Measurements from ENCODE around the gene IGSF21. TPM values are rescaled to one million over a fixed set of nuclear protein-coding genes. Genes with fewer than 3 reads are reported as not detected.
"Not testable (repeated sequence)": the region's sequence is repeated elsewhere in the genome, so short reads cannot be mapped to it uniquely, and the experiment has no call there.

IGSF21 gene
- total and polyA plus RNA-seq, 4 donors: 0.95 to 10.1 (median 3.8) TPM

GRCh38 chr1:18414872-18415447 is 307.4 kb downstream of the IGSF21 start:
- 87 to 88% methylated on average over 2 of the region's 2 CpGs for WGBS, 2 donors
- intact Hi-C loops (cut with DNase I): no loop called here
- H3K27me3 ChIP-seq (ENCODE audit: control insufficient read depth in 1 of 2, insufficient read depth in 2 of 2, low read length in 1 of 2): no peaks in the 10 kb centered on the region
- H3K9me3 ChIP-seq (ENCODE audit: control insufficient read depth, low read length): peaks cover 24% of the 10 kb centered on the region
- no peak overlapping the region for H3K4me3 ChIP-seq (ENCODE audit: low read length in 2 of 2)
- no peaks in the 10 kb centered on the region for H3K36me3 ChIP-seq (ENCODE audit: control insufficient read depth in 1 of 2, insufficient read depth in 2 of 2, low read length in 1 of 2)
- H3K27ac ChIP-seq (ENCODE audit: low read depth in 1 of 2, low read length in 2 of 2): no peak overlapping the region
- DNase-seq: no peak
- ATAC-seq (ENCODE audit: low FRiP score): no peak
- H3K4me1 ChIP-seq (ENCODE audit: control insufficient read depth in 1 of 2, insufficient read depth in 2 of 2, low read length in 2 of 2): no peaks in the 10 kb centered on the region

- no peak for DNase-seq
- H3K27me3 ChIP-seq (ENCODE audit: control insufficient read depth in 1 of 2, insufficient read depth in 2 of 2, low read length in 1 of 2): no peaks in the 10 kb centered on the region
- no peaks in the 10 kb centered on the region for H3K36me3 ChIP-seq (ENCODE audit: control insufficient read depth in 1 of 2, insufficient read depth in 2 of 2, low read length in 1 of 2)
- H3K9me3 ChIP-seq (ENCODE audit: control insufficient read depth, low read length): peaks cover 24% of the 10 kb centered on the region
- no peak for ATAC-seq (ENCODE audit: low FRiP score)
- no peak overlapping the region for H3K27ac ChIP-seq (ENCODE audit: low read depth in 1 of 2, low read length in 2 of 2)
- no peaks in the 10 kb centered on the region for H3K4me1 ChIP-seq (ENCODE audit: control insufficient read depth in 1 of 2, insufficient read depth in 2 of 2, low read length in 2 of 2)
- intact Hi-C loops (cut with DNase I): no loop called here
- 69 to 78% methylated on average over 2 of the region's 2 CpGs for WGBS, 2 donors
- H3K4me3 ChIP-seq (ENCODE audit: low read length in 2 of 2): no peak overlapping the region
These were observed 307.9 kb downstream of the IGSF21 start for GRCh38 chr1:18415448-18416027.

- DNase-seq; H3K36me3 ChIP-seq (ENCODE audit: control insufficient read depth in 1 of 2, insufficient read depth in 2 of 2, low read length in 1 of 2); H3K27me3 ChIP-seq (ENCODE audit: control insufficient read depth in 1 of 2, insufficient read depth in 2 of 2, low read length in 1 of 2); H3K4me3 ChIP-seq (ENCODE audit: low read length in 2 of 2); intact Hi-C loops (cut with DNase I); H3K27ac ChIP-seq (ENCODE audit: low read depth in 1 of 2, low read length in 2 of 2); H3K4me1 ChIP-seq (ENCODE audit: control insufficient read depth in 1 of 2, insufficient read depth in 2 of 2, low read length in 2 of 2); ATAC-seq (ENCODE audit: low FRiP score): not testable (repeated sequence)
- 84 to 88% methylated on average over 5 of the region's 5 CpGs for WGBS, 2 donors
- peaks cover 22% of the 10 kb centered on the region for H3K9me3 ChIP-seq (ENCODE audit: control insufficient read depth, low read length)
These were observed 308.5 kb downstream of the IGSF21 start for GRCh38 chr1:18416126-18416525.

- no peak for DNase-seq
- H3K4me1 ChIP-seq (ENCODE audit: control insufficient read depth in 1 of 2, insufficient read depth in 2 of 2, low read length in 2 of 2): no peaks in the 10 kb centered on the region
- no peak overlapping the region for H3K27ac ChIP-seq (ENCODE audit: low read depth in 1 of 2, low read length in 2 of 2)
- H3K27me3 ChIP-seq (ENCODE audit: control insufficient read depth in 1 of 2, insufficient read depth in 2 of 2, low read length in 1 of 2): no peaks in the 10 kb centered on the region
- peaks cover 10% of the 10 kb centered on the region for H3K9me3 ChIP-seq (ENCODE audit: control insufficient read depth, low read length)
- intact Hi-C loops (cut with DNase I): no loop called here
- WGBS, 2 donors: 61 to 66% methylated on average over 3 of the region's 3 CpGs
- no peak overlapping the region for H3K4me3 ChIP-seq (ENCODE audit: low read length in 2 of 2)
- no peaks in the 10 kb centered on the region for H3K36me3 ChIP-seq (ENCODE audit: control insufficient read depth in 1 of 2, insufficient read depth in 2 of 2, low read length in 1 of 2)
- ATAC-seq (ENCODE audit: low FRiP score): no peak
These were observed 310.0 kb downstream of the IGSF21 start for GRCh38 chr1:18417316-18418269.

- no peaks in the 10 kb centered on the region for H3K27me3 ChIP-seq (ENCODE audit: control insufficient read depth in 1 of 2, insufficient read depth in 2 of 2, low read length in 1 of 2)
- DNase-seq (no peak), ATAC-seq (ENCODE audit: low FRiP score) (no peak)
- intact Hi-C loops (cut with DNase I): no loop called here
- no peak overlapping the region for H3K4me3 ChIP-seq (ENCODE audit: low read length in 2 of 2)
- WGBS, 2 donors: 66 to 68% methylated on average over 6 of the region's 6 CpGs
- peaks cover 8% of the 10 kb centered on the region for H3K9me3 ChIP-seq (ENCODE audit: control insufficient read depth, low read length)
- H3K4me1 ChIP-seq (ENCODE audit: control insufficient read depth in 1 of 2, insufficient read depth in 2 of 2, low read length in 2 of 2): no peaks in the 10 kb centered on the region
- no peak overlapping the region for H3K27ac ChIP-seq (ENCODE audit: low read depth in 1 of 2, low read length in 2 of 2)
- H3K36me3 ChIP-seq (ENCODE audit: control insufficient read depth in 1 of 2, insufficient read depth in 2 of 2, low read length in 1 of 2): no peaks in the 10 kb centered on the region
These were observed 311.7 kb downstream of the IGSF21 start for GRCh38 chr1:18419113-18419844.

- WGBS, 2 donors: 75 to 84% methylated on average over 5 of the region's 5 CpGs
- no peaks in the 10 kb centered on the region for H3K4me1 ChIP-seq (ENCODE audit: control insufficient read depth in 1 of 2, insufficient read depth in 2 of 2, low read length in 2 of 2)
- H3K27me3 ChIP-seq (ENCODE audit: control insufficient read depth in 1 of 2, insufficient read depth in 2 of 2, low read length in 1 of 2): no peaks in the 10 kb centered on the region
- peaks cover 6% of the 10 kb centered on the region for H3K9me3 ChIP-seq (ENCODE audit: control insufficient read depth, low read length)
- no peak for ATAC-seq (ENCODE audit: low FRiP score)
- no peak overlapping the region for H3K27ac ChIP-seq (ENCODE audit: low read depth in 1 of 2, low read length in 2 of 2)
- intact Hi-C loops (cut with DNase I): no loop called here
- no peak for DNase-seq
- H3K4me3 ChIP-seq (ENCODE audit: low read length in 2 of 2): no peak overlapping the region
- no peaks in the 10 kb centered on the region for H3K36me3 ChIP-seq (ENCODE audit: control insufficient read depth in 1 of 2, insufficient read depth in 2 of 2, low read length in 1 of 2)
These were observed 312.2 kb downstream of the IGSF21 start for GRCh38 chr1:18419845-18420184.

GRCh38 chr1:18422076-18422777 is 314.6 kb downstream of the IGSF21 start:
- no peaks in the 10 kb centered on the region for H3K36me3 ChIP-seq (ENCODE audit: control insufficient read depth in 1 of 2, insufficient read depth in 2 of 2, low read length in 1 of 2)
- DNase-seq (no peak), ATAC-seq (ENCODE audit: low FRiP score) (no peak)
- 62 to 64% methylated on average over 15 of the region's 15 CpGs for WGBS, 2 donors
- H3K4me1 ChIP-seq (ENCODE audit: control insufficient read depth in 1 of 2, insufficient read depth in 2 of 2, low read length in 2 of 2): no peaks in the 10 kb centered on the region
- intact Hi-C loops (cut with DNase I): no loop called here
- no peak overlapping the region for H3K27ac ChIP-seq (ENCODE audit: low read depth in 1 of 2, low read length in 2 of 2)
- no peaks in the 10 kb centered on the region for H3K27me3 ChIP-seq (ENCODE audit: control insufficient read depth in 1 of 2, insufficient read depth in 2 of 2, low read length in 1 of 2)
- H3K4me3 ChIP-seq (ENCODE audit: low read length in 2 of 2): no peak overlapping the region
- peaks cover 8% of the 10 kb centered on the region for H3K9me3 ChIP-seq (ENCODE audit: control insufficient read depth, low read length)

GRCh38 chr1:18422954-18423353 is 315.4 kb downstream of the IGSF21 start:
- Histone ChIP-seq H3K9me3 (ENCODE audit: control insufficient read depth, low read length) (peaks cover 8% of the 10 kb centered on the region), H3K27ac (ENCODE audit: low read depth in 1 of 2, low read length in 2 of 2) (no peak overlapping the region), H3K36me3 (ENCODE audit: control insufficient read depth in 1 of 2, insufficient read depth in 2 of 2, low read length in 1 of 2) (no peaks in the 10 kb centered on the region), H3K27me3 (ENCODE audit: control insufficient read depth in 1 of 2, insufficient read depth in 2 of 2, low read length in 1 of 2) (no peaks in the 10 kb centered on the region), H3K4me1 (ENCODE audit: control insufficient read depth in 1 of 2, insufficient read depth in 2 of 2, low read length in 2 of 2) (no peaks in the 10 kb centered on the region), H3K4me3 (ENCODE audit: low read length in 2 of 2) (no peak overlapping the region)
- DNase-seq (no peak), ATAC-seq (ENCODE audit: low FRiP score) (no peak)
- intact Hi-C loops (cut with DNase I): no loop called here
- 80 to 92% methylated on average over 5 of the region's 5 CpGs for WGBS, 2 donors

Measured in aorta (tissue), 5 donors.